ENCODE results near the gene BABAM2.
"Not testable (repeated sequence)": the region's sequence is repeated elsewhere in the genome, so short reads cannot be mapped to it uniquely, and the experiment has no call there.

GRCh38 chr2:28330722-28331121 is 440.2 kb downstream of the BABAM2 start:
- TF ChIP-seq CTCF (conservative IDR thresholded peaks at IDR 0.05); EZH2 (IDR thresholded peaks at IDR 0.05; ENCODE audit: low read depth): not testable (repeated sequence)
